Mesenteric fat pad (tissue), 1 donor: ENCODE measurements around the gene TICRR. TPM values are rescaled to one million over a fixed set of nuclear protein-coding genes. Genes with fewer than 3 reads are reported as not detected.
A peak's percentile ranks its signal among the peaks of the same experiment; 100 is the strongest.

ENCODE experiments used
- DNase-seq: peaks from one replicate; pipeline ENCODE4 v3.0.0-alpha.2; 2020; ENCODE audit warnings: low spot score
- total RNA-seq: library from RNA; stranded (reverse); fragmentation: NEBNext Ultra II Directional; extraction: Animal tissue kit (Norgen Biotek cat#: 25700); gene quantifications from one replicate; pipeline ENCODE4 v1.2.1, GENCODE V29; 2021
- donor health status: DM: yes; HTN: yes; CAD: no.

Gene TICRR
- total RNA-seq, 1 donor from 2014 or later = not detected

GRCh38 chr15:89653578-89653977 is 78.3 kb downstream of the TICRR start:
- no peak for DNase-seq

- DNase-seq = peak; percentile 85
Measured at GRCh38 chr15:89654301-89654761, 79.1 kb downstream of the TICRR start.

GRCh38 chr15:89654847-89655805 is 79.9 kb downstream of the TICRR start, which contains the start of gene KIF7:
Gene KIF7, minus strand, starts transcription at chr15:89655467. Its CDS starts 2,537 bp downstream, at chr15:89652930.
- DNase-seq = peak; percentile 89

- DNase-seq = peak; percentile 11
Measured at GRCh38 chr15:89656116-89656815, 81.0 kb downstream of the TICRR start.

GRCh38 chr15:89657686-89658200 is 82.5 kb downstream of the TICRR start:
- DNase-seq = no peak

GRCh38 chr15:89659295-89659694 is 84.0 kb downstream of the TICRR start:
- DNase-seq = no peak

- peak; percentile 47 for DNase-seq
Measured at GRCh38 chr15:89660556-89660955, 85.3 kb downstream of the TICRR start.

- DNase-seq = peak; percentile 89
Measured at GRCh38 chr15:89662893-89663626, 87.8 kb downstream of the TICRR start.

GRCh38 chr15:89664441-89665350 is 89.4 kb downstream of the TICRR start:
- DNase-seq = no peak

- no peak for DNase-seq
Measured at GRCh38 chr15:89665449-89666181, 90.3 kb downstream of the TICRR start.

- DNase-seq = peak; percentile 84
Measured at GRCh38 chr15:89666184-89666857, 91.1 kb downstream of the TICRR start.

GRCh38 chr15:89666858-89667705 is 91.8 kb downstream of the TICRR start:
- no peak for DNase-seq

- DNase-seq = no peak
Measured at GRCh38 chr15:89667706-89667960, 92.4 kb downstream of the TICRR start.

- DNase-seq = no peak
Measured at GRCh38 chr15:89668171-89668570, 92.9 kb downstream of the TICRR start.

- DNase-seq = no peak
Measured at GRCh38 chr15:89669309-89669865, 94.1 kb downstream of the TICRR start.

- DNase-seq = peak; percentile 60
Measured at GRCh38 chr15:89669941-89670340, 94.7 kb downstream of the TICRR start.

GRCh38 chr15:89670971-89671560 is 95.8 kb downstream of the TICRR start:
- no peak for DNase-seq
